Measurements from ENCODE around the gene GPHB5. TPM values are rescaled to one million over a fixed set of nuclear protein-coding genes. Genes with fewer than 3 reads are reported as not detected.

GPHB5 gene
- total and polyA plus RNA-seq, 9 of the 15 experiments (the other 6 are each of a cell fraction or from before 2014, with no cell fraction given): not detected

DNA sequence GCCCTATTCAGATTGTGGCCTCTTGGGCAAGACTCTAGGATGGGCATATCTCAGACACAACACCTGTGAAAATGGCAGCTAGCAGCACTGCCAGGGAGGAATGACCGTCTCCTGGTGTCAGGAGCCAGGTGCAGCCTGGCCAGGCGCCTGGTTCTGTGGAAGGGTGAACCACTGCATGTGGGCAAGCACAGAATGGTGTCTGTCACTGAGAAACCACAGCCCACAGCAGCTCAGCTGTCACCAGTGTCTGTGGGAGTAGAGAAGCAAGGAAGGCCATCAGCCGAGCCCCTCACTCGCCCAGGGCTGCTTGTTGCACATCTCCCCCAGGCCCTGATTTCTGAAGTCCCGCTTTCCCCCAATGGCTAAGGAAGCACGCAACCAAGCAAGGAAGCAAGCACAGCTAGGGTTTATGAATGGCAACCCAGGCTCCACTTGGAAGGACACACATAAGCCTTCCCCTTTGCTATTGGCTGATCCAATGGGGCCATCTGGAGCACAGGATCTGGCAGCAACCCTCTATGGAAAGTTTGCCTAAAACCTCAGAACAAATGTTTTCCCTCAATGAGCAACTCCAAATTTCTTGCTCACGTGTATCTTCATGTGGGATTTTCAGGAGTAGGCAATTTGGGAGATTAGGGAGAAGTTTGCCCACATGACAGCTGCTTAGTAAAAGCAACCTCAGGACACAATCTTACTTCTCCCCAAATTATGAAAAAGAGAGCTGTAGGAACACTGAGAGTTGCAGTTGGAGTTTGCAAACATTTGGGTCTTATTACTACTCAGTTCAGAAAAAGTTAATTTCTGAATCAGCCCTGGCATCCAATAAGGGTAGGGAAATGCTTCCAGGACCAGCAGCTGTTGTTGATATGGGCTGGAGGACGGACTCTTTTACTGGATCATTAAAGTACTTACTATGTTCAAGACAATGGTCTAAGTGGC is 44.7 kb downstream of the GPHB5 start (continued):
- TF ChIP-seq, protein P1, sequence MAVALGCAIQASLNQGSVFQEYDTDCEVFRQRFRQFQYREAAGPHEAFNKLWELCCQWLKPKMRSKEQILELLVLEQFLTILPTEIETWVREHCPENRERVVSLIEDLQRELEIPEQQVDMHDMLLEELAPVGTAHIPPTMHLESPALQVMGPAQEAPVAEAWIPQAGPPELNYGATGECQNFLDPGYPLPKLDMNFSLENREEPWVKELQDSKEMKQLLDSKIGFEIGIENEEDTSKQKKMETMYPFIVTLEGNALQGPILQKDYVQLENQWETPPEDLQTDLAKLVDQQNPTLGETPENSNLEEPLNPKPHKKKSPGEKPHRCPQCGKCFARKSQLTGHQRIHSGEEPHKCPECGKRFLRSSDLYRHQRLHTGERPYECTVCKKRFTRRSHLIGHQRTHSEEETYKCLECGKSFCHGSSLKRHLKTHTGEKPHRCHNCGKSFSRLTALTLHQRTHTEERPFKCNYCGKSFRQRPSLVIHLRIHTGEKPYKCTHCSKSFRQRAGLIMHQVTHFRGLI (CRISPR knock-in tag; IDR thresholded peaks at IDR 0.05): no peak
- TF ChIP-seq U2AF2 (optimal IDR thresholded peaks at IDR 0.05; ENCODE audit: low read depth, low read length) (no peak), ZFP36 (IDR thresholded peaks at IDR 0.05; ENCODE audit: low read depth, low read length, partially characterized antibody) (no peak), ZNF41 (CRISPR knock-in tag; conservative IDR thresholded peaks at IDR 0.05) (no peak), ZNF212 (CRISPR knock-in tag; IDR thresholded peaks at IDR 0.05) (no peak), ZNF134 (CRISPR knock-in tag; conservative IDR thresholded peaks at IDR 0.05) (no peak)
- TF ChIP-seq, protein P2, sequence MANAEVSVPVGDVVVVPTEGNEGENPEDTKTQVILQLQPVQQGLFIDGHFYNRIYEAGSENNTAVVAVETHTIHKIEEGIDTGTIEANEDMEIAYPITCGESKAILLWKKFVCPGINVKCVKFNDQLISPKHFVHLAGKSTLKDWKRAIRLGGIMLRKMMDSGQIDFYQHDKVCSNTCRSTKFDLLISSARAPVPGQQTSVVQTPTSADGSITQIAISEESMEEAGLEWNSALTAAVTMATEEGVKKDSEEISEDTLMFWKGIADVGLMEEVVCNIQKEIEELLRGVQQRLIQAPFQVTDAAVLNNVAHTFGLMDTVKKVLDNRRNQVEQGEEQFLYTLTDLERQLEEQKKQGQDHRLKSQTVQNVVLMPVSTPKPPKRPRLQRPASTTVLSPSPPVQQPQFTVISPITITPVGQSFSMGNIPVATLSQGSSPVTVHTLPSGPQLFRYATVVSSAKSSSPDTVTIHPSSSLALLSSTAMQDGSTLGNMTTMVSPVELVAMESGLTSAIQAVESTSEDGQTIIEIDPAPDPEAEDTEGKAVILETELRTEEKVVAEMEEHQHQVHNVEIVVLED (CRISPR knock-in tag; IDR thresholded peaks at IDR 0.05): no peak

Measured in K562 (cell line).